Measurements from ENCODE around the gene CFAP69.

CFAP69 gene

GRCh38 chr7:90322837-90323236, 77.9 kb downstream of the CFAP69 start:
- TF ChIP-seq REST (IDR thresholded peaks at IDR 0.05; ENCODE audit: insufficient read depth in 1 of 2, low read depth in 2 of 2, low read length in 2 of 2) (no peak), TAF1 (IDR thresholded peaks at IDR 0.05; ENCODE audit: borderline replicate concordance, insufficient read depth, low read length) (no peak), POLR2AphosphoS5 (IDR thresholded peaks at IDR 0.05; ENCODE audit: low read depth, low read length) (no peak), FOXP2 (optimal IDR thresholded peaks at IDR 0.05; ENCODE audit: borderline replicate concordance, extremely low read depth, extremely low read length, insufficient read depth) (no peak), SIN3A (IDR thresholded peaks at IDR 0.05; ENCODE audit: borderline replicate concordance, insufficient read depth, low read length) (no peak)

GRCh38 chr7:90326500-90326899, 81.5 kb downstream of the CFAP69 start:
- no peak for TF ChIP-seq SIN3A (IDR thresholded peaks at IDR 0.05; ENCODE audit: borderline replicate concordance, insufficient read depth, low read length)
- TF ChIP-seq TAF1 (IDR thresholded peaks at IDR 0.05; ENCODE audit: borderline replicate concordance, insufficient read depth, low read length): no peak
- no peak for TF ChIP-seq POLR2AphosphoS5 (IDR thresholded peaks at IDR 0.05; ENCODE audit: low read depth, low read length)
- TF ChIP-seq REST (IDR thresholded peaks at IDR 0.05; ENCODE audit: insufficient read depth in 1 of 2, low read depth in 2 of 2, low read length in 2 of 2): no peak
- TF ChIP-seq FOXP2 (optimal IDR thresholded peaks at IDR 0.05; ENCODE audit: borderline replicate concordance, extremely low read depth, extremely low read length, insufficient read depth): no peak

GRCh38 chr7:90334193-90334843, 89.3 kb downstream of the CFAP69 start:
- TF ChIP-seq POLR2AphosphoS5 (IDR thresholded peaks at IDR 0.05; ENCODE audit: low read depth, low read length): no peak
- no peak for TF ChIP-seq SIN3A (IDR thresholded peaks at IDR 0.05; ENCODE audit: borderline replicate concordance, insufficient read depth, low read length)
- no peak for TF ChIP-seq TAF1 (IDR thresholded peaks at IDR 0.05; ENCODE audit: borderline replicate concordance, insufficient read depth, low read length)
- no peak for TF ChIP-seq FOXP2 (optimal IDR thresholded peaks at IDR 0.05; ENCODE audit: borderline replicate concordance, extremely low read depth, extremely low read length, insufficient read depth)
- no peak for TF ChIP-seq REST (IDR thresholded peaks at IDR 0.05; ENCODE audit: insufficient read depth in 1 of 2, low read depth in 2 of 2, low read length in 2 of 2)

DNA sequence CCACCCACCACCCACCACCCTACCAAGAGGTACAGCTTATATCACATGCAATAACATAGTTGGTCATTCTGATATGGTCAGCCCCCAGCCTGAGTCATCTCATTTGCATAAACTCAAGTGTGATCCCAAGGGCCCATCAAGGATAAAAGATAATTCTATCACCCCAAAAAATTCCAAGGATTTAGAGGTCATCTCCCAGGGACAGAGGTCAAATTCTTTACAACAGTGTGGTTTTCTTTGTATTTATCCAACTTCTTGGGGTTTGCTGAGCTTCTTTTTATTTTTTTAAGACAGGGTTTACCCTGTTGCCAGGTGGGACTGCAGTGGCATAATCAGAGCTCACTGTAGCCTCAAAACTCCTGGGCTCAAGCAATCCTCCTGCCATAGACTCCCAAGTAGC, 92.1 kb downstream of the CFAP69 start:
- TF ChIP-seq FOXP2 (optimal IDR thresholded peaks at IDR 0.05; ENCODE audit: borderline replicate concordance, extremely low read depth, extremely low read length, insufficient read depth) (no peak), TAF1 (IDR thresholded peaks at IDR 0.05; ENCODE audit: borderline replicate concordance, insufficient read depth, low read length) (no peak), REST (IDR thresholded peaks at IDR 0.05; ENCODE audit: insufficient read depth in 1 of 2, low read depth in 2 of 2, low read length in 2 of 2) (no peak), SIN3A (IDR thresholded peaks at IDR 0.05; ENCODE audit: borderline replicate concordance, insufficient read depth, low read length) (no peak), POLR2AphosphoS5 (IDR thresholded peaks at IDR 0.05; ENCODE audit: low read depth, low read length) (no peak)
